SK-N-SH (cell line): Measurements from ENCODE around the gene SLC12A7. TPM values are rescaled to one million over a fixed set of nuclear protein-coding genes. Genes with fewer than 3 reads are reported as not detected.

Experiments
- CTCF ChIA-PET: fragments of 300-600, 350-600 bp; formaldehyde crosslinking; extraction: SDS; loops from one replicate; lab custom pipeline; 2021; lab: Yijun Ruan, JAX
- POLR2A ChIA-PET: fragments of 350-600 bp; sonication (Branson Sonifier 250); formaldehyde crosslinking; extraction: SDS; loops from one replicate; lab custom pipeline; 2020; ENCODE audit warnings: antibody characterized with exemption, inconsistent platforms; lab: Yijun Ruan, JAX
- DNase-seq: peaks from one replicate; pipeline ENCODE4 v3.0.0; 2012
- H2AFZ ChIP-seq: fragments of 200-600 bp; sonication (generic); 2 replicates; pipeline ENCODE4 v1.8.1; 2016; ENCODE audit warnings: antibody characterized with exemption, mild to moderate bottlenecking, low read depth
- H3F3A ChIP-seq: fragments of 200-600 bp; sonication (generic); replicated peaks from 2 replicates; pipeline ENCODE3; 2016; ENCODE audit warnings: antibody characterized with exemption, mild to moderate bottlenecking; ENCODE audit not compliant: insufficient read depth
- H3K27ac ChIP-seq, 2 experiments: fragments of 200-500 bp in 1 of 2; fragments of 200-600 bp in 1 of 2; sonication (Bioruptor generic) in 1 of 2; sonication (generic), shearing (Covaris generic) in 1 of 2; 2 replicates each; pipeline versions ENCODE4 v1.5.1 to v1.6.1; 2014 to 2016; ENCODE audit warnings: low read depth in 2 of 2, inconsistent platforms in 1 of 2, low read length in 1 of 2, mild to moderate bottlenecking in 1 of 2, mixed read lengths in 1 of 2
- H3K27me3 ChIP-seq: fragments of 200-600 bp; sonication (generic), shearing (Covaris generic); 2 replicates; pipeline ENCODE4 v1.6.1; 2016; ENCODE audit warnings: mixed run types; ENCODE audit not compliant: insufficient read depth
- H3K36me3 ChIP-seq, 2 experiments: fragments of 200-500 bp in 1 of 2; fragments of 200-600 bp in 1 of 2; sonication (Bioruptor generic) in 1 of 2; sonication (generic) in 1 of 2; replicated peaks in 1 of 2; 2 replicates each; pipeline versions ENCODE3 to v1.5.1; 2014 to 2016; ENCODE audit warnings: low read length in 1 of 2, mild to moderate bottlenecking in 1 of 2; ENCODE audit not compliant: insufficient read depth in 2 of 2, control insufficient read depth in 1 of 2
- H3K4me1 ChIP-seq, 2 experiments: fragments of 200-500 bp in 1 of 2; fragments of 200-600 bp in 1 of 2; sonication (Bioruptor generic) in 1 of 2; sonication (generic), shearing (Covaris generic) in 1 of 2; 2 replicates each; pipeline versions ENCODE4 v1.5.1 to v1.6.1; 2014 to 2016; ENCODE audit warnings: low read depth in 1 of 2, low read length in 1 of 2, mixed run types in 1 of 2; ENCODE audit not compliant: insufficient read depth in 2 of 2, control insufficient read depth in 1 of 2
- H3K4me2 ChIP-seq: fragments of 200-600 bp; sonication (generic), shearing (Covaris generic); 2 replicates; pipeline ENCODE4 v1.6.1; 2017; ENCODE audit warnings: mixed run types
- H3K4me3 ChIP-seq, 2 experiments: fragments of 200-500 bp in 1 of 2; fragments of 200-600 bp in 1 of 2; sonication (Bioruptor generic) in 1 of 2; sonication (generic), shearing (Covaris generic) in 1 of 2; 2 replicates each; pipeline versions ENCODE4 v1.5.1 to v1.8.1; 2014 to 2016; ENCODE audit warnings: low read depth in 2 of 2, inconsistent platforms in 1 of 2, low read length in 1 of 2, mild to moderate bottlenecking in 1 of 2, mixed read lengths in 1 of 2, moderate library complexity in 1 of 2
- H3K79me2 ChIP-seq: fragments of 200-600 bp; sonication (generic); 2 replicates; pipeline ENCODE4 v1.8.1; 2017; ENCODE audit warnings: mild to moderate bottlenecking; ENCODE audit not compliant: insufficient read depth
- H3K9ac ChIP-seq: fragments of 200-600 bp; sonication (generic); 2 replicates; pipeline ENCODE4 v1.6.1; 2017; ENCODE audit warnings: mixed run types
- H3K9me2 ChIP-seq: fragments of 200-600 bp; sonication (generic); 2 replicates; pipeline ENCODE4 v1.6.1; 2017; ENCODE audit warnings: mixed run types
- H3K9me3 ChIP-seq: fragments of 200-600 bp; sonication (generic); 2 replicates; pipeline ENCODE4 v1.6.1; 2017; ENCODE audit warnings: mixed run types, mild to moderate bottlenecking, moderate library complexity
- H4K20me1 ChIP-seq: fragments of 200-600 bp; sonication (generic); 2 replicates; pipeline ENCODE4 v1.6.1; 2017; ENCODE audit warnings: mild to moderate bottlenecking, mixed run types; ENCODE audit not compliant: insufficient read depth
- CTCF ChIP-seq: fragments of 200-600 bp; sonication (generic); IDR thresholded peaks from 2 replicates; pipeline ENCODE4 v1.6.1; 2017; ENCODE audit warnings: antibody characterized with exemption, mild to moderate bottlenecking, moderate library complexity
- EZH2phosphoT487 ChIP-seq: fragments of 200-600 bp; sonication (generic); IDR thresholded peaks from 2 replicates; pipeline ENCODE4 v1.6.1; 2017; ENCODE audit warnings: low read depth, mixed run types, mild to moderate bottlenecking, antibody characterized with exemption, moderate library complexity, borderline replicate concordance
- FOXJ3 ChIP-seq: sonication (generic); formaldehyde crosslinking; IDR thresholded peaks from 2 replicates; pipeline ENCODE4 v1.5.1; 2020; ENCODE audit warnings: mild to moderate bottlenecking, missing genetic modification reagents
- GATA2 ChIP-seq: sonication (generic); formaldehyde crosslinking; IDR thresholded peaks from 2 replicates; pipeline ENCODE4 v1.5.0; 2020; ENCODE audit warnings: mild to moderate bottlenecking, missing genetic modification reagents
- MEF2A ChIP-seq: IDR thresholded peaks from 2 replicates; pipeline ENCODE4 v1.4.0; 2012; ENCODE audit warnings: low read depth, borderline replicate concordance
- NRF1 ChIP-seq: IDR thresholded peaks from 2 replicates; pipeline ENCODE4 v1.6.1; 2012; ENCODE audit warnings: low read depth, mild to moderate bottlenecking, low read length
- PBX3 ChIP-seq: IDR thresholded peaks from 2 replicates; pipeline ENCODE4; 2012
- TCF12 ChIP-seq: IDR thresholded peaks from 2 replicates; pipeline ENCODE4 v1.4.0; 2012
- USF1 ChIP-seq: IDR thresholded peaks from 2 replicates; pipeline ENCODE4 v1.4.0; 2012; ENCODE audit warnings: low read depth, borderline replicate concordance
- WGBS: methylation state at CpG from one replicate; pipeline ENCODE4 v1.1.6; 2017; ENCODE audit warnings: low lambda C conversion rate; 5-methylcytosine and 5-hydroxymethylcytosine counted together
- polyA plus RNA-seq, 3 experiments: library from polyadenylated mRNA; depleted of rRNA; stranded (reverse); fragments of >200 nt; gene quantifications; 2 replicates each; pipeline ENCODE4 v1.2.3, GENCODE V29; 2012

SLC12A7 gene
- polyA plus RNA-seq, 1 of the 3 experiments (the other 2 are of a cell fraction), result 2.6 TPM

- Histone ChIP-seq H3K9me3 (no peaks in the 10 kb centered on the region), H3K36me3 (no peaks in the 10 kb centered on the region), H3F3A (no peaks in the 10 kb centered on the region), H3K27me3 (no peaks in the 10 kb centered on the region; the same call in 1 of the 2 replicates), H3K4me2 (no peak overlapping the region), H4K20me1 (no peaks in the 10 kb centered on the region), H2AFZ (no peak overlapping the region), H3K27ac (no peak overlapping the region), H3K79me2 (no peaks in the 10 kb centered on the region), H3K4me1 (no peaks in the 10 kb centered on the region; a peak in 1 of 4 replicates), H3K9me2 (no peaks in the 10 kb centered on the region), H3K9ac (no peak overlapping the region), H3K4me3 (no peak overlapping the region)
- TF ChIP-seq GATA2 (CRISPR knock-in tag), result no peak
- CTCF ChIA-PET, result interaction anchor here (0.7 to 6.0 kb wide), 6 partner anchors 8 to 151 kb away, joined by 3 to 41 read pairs (median 6); partner anchors contain the start of gene NKD2
- POLR2A ChIA-PET, result no interaction called here
- WGBS, result 59% methylated on average over 11 of the region's 16 CpGs
- DNase-seq, result no peak
Measured at GRCh38 chr5:1016476-1016875, 95.4 kb downstream of the SLC12A7 start.

- Histone ChIP-seq H3K79me2 (no peaks in the 10 kb centered on the region), H3K36me3 (no peaks in the 10 kb centered on the region), H3K27ac (no peak overlapping the region), H3K9me3 (no peaks in the 10 kb centered on the region), H3F3A (no peaks in the 10 kb centered on the region), H3K4me1 (no peaks in the 10 kb centered on the region), H2AFZ (no peak overlapping the region), H3K9me2 (no peaks in the 10 kb centered on the region), H3K4me3 (no peak overlapping the region), H3K4me2 (no peak overlapping the region), H3K27me3 (peaks cover 4% of the 10 kb centered on the region; the same call in 1 of the 2 replicates), H3K9ac (no peak overlapping the region), H4K20me1 (no peaks in the 10 kb centered on the region)
- 92% methylated on average over 8 of the region's 19 CpGs for WGBS
- DNase-seq, result no peak
- ChIA-PET POLR2A (no interaction called here), CTCF (interaction anchor here (0.8 to 6.0 kb wide), 5 partner anchors 7 to 151 kb away, joined by 3 to 41 read pairs (median 8); partner anchors contain the start of gene NKD2)
- TF ChIP-seq NRF1 (no peak), USF1 (no peak), CTCF (no peak), FOXJ3 (CRISPR knock-in tag) (no peak), PBX3 (no peak), EZH2phosphoT487 (no peak), TCF12 (no peak), MEF2A (no peak)
Measured at GRCh38 chr5:1016036-1016435, 95.8 kb downstream of the SLC12A7 start.
